ENCODE measurements around the gene NAT16. TPM values are rescaled to one million over a fixed set of nuclear protein-coding genes. Genes with fewer than 3 reads are reported as not detected.

The NAT16 gene
- total and polyA plus RNA-seq, 10 of the 15 experiments (the other 5 are each of a cell fraction or from before 2014, with no cell fraction given): not detected

GRCh38 chr7:101170617-101171441, 9.3 kb downstream of the NAT16 start:
- no peak overlapping the region for H3K4me2 ChIP-seq (ENCODE audit: control insufficient read depth, insufficient read depth)
- no peaks in the 10 kb centered on the region for H4K20me1 ChIP-seq (ENCODE audit: control insufficient read depth, insufficient read depth)
- no peak overlapping the region for H3K4me3 ChIP-seq
- intact Hi-C loops (cut with micrococcal nuclease; ENCODE audit: unreplicated experiment): no loop called here
- no peak overlapping the region for H2AFZ ChIP-seq (ENCODE audit: control insufficient read depth, low read depth, low read length)
- H3K36me3 ChIP-seq (ENCODE audit: control insufficient read depth in 2 of 2, insufficient read depth in 2 of 2, low read length in 1 of 2): no peaks in the 10 kb centered on the region
- WGBS (ENCODE audit: insufficient coverage, insufficient replicate concordance, low lambda C conversion rate, missing lambda C conversion rate): 8% methylated on average over 17 of the region's 17 CpGs
- in situ Hi-C loops (cut with MboI): no loop called here
- TF ChIP-seq ATF3 (IDR thresholded peaks at IDR 0.05; ENCODE audit: borderline replicate concordance, extremely low read depth, low read depth, low read length): no peak
- TF ChIP-seq ZSCAN29 (IDR thresholded peaks at IDR 0.05): no peak
- TF ChIP-seq JUND (IDR thresholded peaks at IDR 0.05; ENCODE audit: low read depth, low read length): no peak
- no peak for TF ChIP-seq SP1 (IDR thresholded peaks at IDR 0.05; ENCODE audit: low read depth, low read length)
- TF ChIP-seq SRF (IDR thresholded peaks at IDR 0.05; ENCODE audit: low read depth in 2 of 2, low read length in 2 of 2): no peak
- TF ChIP-seq POLR2AphosphoS2 (IDR thresholded peaks at IDR 0.05; ENCODE audit: low read depth, low read length): no peak
- no peak for TF ChIP-seq HDAC6 (IDR thresholded peaks at IDR 0.05; ENCODE audit: unreplicated experiment)
- TF ChIP-seq PRDM15 (CRISPR knock-in tag; IDR thresholded peaks at IDR 0.05): no peak
- TF ChIP-seq PAX8 (IDR thresholded peaks at IDR 0.05): no peak
- TF ChIP-seq IRF4 (IDR thresholded peaks at IDR 0.05; ENCODE audit: low read depth, low read length): no peak
- no peak for TF ChIP-seq SREBF1 (IDR thresholded peaks at IDR 0.05; ENCODE audit: low read length)
- no peak for TF ChIP-seq RAD51 (IDR thresholded peaks at IDR 0.05)
- no peak overlapping the region for H3K27ac ChIP-seq (ENCODE audit: control insufficient read depth, insufficient read depth)
- H3K79me2 ChIP-seq (ENCODE audit: control insufficient read depth, insufficient read depth, low read length): no peaks in the 10 kb centered on the region
- DNase-seq (ENCODE audit: low read depth, low spot score) (no peak), FAIRE-seq (no peak), ATAC-seq (no peak)
- no peak overlapping the region for H3K9ac ChIP-seq (ENCODE audit: control insufficient read depth, insufficient read depth, low read length)
- no peaks in the 10 kb centered on the region; the same call in 2 of the 3 replicates for H3K9me3 ChIP-seq (replicated peaks; ENCODE audit: control insufficient read depth, insufficient read depth, low read length)
- H3K4me1 ChIP-seq (ENCODE audit: control insufficient read depth, insufficient read depth, low read length): peaks cover 8% of the 10 kb centered on the region
- BruUV-seq (replicated peaks): no TSS peak
- SMC1A ChIA-PET (ENCODE audit: uncharacterized antibody, unreplicated experiment): interaction anchor here (1.0 to 2.6 kb wide), 5 partner anchors 13 to 120 kb away, joined by 3 to 10 read pairs (median 3); no protein-coding TSS in a partner anchor
- RAD21 ChIA-PET (ENCODE audit: unreplicated experiment): interaction anchor here (0.6 to 2.7 kb wide), 2 partner anchors 26 to 1087 kb away, joined by 3 to 20 read pairs; no protein-coding TSS in a partner anchor
- CTCF ChIA-PET: interaction anchor here (0.6 to 6.1 kb wide), 8 partner anchors 12 to 1445 kb away, joined by 3 to 80 read pairs (median 3); partner anchors contain the start of gene TRIM56
- POLR2A ChIA-PET: no interaction called here
- H3K27me3 ChIP-seq (replicated peaks in 1 of 2; ENCODE audit: control insufficient read depth in 2 of 2, insufficient read depth in 2 of 2, low read length in 1 of 2): peaks cover 32 to 33% of the 10 kb centered on the region in 2 experiments

Data from GM12878 (cell line).